GM19025 (cell line): ENCODE measurements around the gene BEST2.

Experiments
- ATAC-seq: cut with Tn5 transposase; IDR thresholded peaks from one replicate; pipeline ENCODE4 v1.9.1; 2021; ENCODE audit warnings: mild to moderate bottlenecking, low read depth, moderate library complexity; ENCODE audit not compliant: unreplicated experiment

The BEST2 gene

DNA sequence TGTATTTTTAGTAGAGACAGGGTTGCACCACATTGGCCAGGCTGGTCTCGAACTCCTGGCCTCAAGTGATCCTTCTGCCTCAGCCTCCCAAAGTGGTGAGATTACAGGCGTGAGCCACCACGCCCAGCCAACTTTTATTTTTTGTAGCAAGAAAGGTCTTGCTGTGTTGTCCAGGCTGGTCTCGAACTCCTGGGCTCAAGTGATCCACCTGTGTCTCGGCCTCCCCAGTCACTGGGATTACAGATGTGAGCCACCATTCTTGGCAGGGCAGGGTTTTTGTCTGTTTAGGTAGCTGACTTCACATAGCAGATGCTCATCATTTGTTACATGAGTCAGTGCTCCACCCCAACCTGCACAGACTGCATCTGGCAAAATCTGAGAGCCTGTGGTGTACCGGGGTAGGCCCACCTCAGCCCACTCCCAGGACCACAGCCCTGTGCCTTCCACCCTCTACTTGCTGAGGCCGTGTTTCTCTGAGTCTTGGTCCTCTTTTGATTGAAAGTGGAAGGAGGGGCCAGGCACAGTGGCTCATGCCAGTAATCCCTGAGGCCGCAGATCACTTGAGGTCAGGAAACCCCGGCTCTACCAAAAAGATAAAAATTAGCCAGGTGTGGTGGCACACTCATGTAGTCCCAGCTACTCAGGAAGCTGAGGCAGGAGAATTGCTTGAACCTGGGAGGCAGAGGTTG, 23.7 kb upstream of the BEST2 start:
- ATAC-seq: no peak

DNA sequence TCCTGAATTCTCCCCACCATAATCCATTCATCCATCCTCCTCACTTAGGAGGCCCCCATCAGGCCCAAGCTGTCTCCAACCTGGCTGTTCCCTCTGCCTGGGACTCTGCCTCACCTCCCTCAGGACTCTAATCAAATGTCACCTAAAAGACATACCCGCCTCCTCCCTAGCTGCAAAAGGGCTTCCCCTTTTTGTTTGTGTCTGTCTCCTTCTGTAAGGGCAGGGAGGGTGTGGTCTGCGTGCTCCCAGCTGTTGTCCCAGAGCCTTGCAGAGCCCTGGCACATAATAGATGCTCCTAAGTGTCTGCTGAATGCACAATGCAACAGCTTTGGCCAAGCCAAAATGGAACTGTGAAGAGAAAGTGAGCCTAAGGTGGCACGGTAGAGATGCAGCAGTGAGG, 21.5 kb upstream of the BEST2 start:
- ATAC-seq: no peak

DNA sequence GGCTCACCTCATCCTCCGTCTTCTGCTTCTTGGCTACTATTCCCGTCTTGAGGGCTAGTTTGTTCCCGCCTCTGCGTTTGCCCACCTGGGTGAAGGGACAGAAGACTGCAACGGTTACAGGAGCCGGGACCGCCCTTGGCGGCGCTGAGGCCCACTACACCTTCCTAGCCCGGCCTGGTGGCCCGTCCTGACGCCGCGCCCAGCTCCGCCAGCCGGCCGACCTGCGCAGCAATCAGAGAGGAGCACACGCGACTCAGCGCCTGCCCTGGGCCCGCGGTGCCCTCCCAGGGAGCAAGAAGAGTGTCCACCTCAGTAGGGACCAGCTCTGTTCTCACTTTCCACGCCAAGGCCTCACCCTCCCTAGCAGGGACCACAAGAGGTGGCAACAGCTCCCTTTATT, 20.3 kb upstream of the BEST2 start:
- no peak for ATAC-seq

DNA sequence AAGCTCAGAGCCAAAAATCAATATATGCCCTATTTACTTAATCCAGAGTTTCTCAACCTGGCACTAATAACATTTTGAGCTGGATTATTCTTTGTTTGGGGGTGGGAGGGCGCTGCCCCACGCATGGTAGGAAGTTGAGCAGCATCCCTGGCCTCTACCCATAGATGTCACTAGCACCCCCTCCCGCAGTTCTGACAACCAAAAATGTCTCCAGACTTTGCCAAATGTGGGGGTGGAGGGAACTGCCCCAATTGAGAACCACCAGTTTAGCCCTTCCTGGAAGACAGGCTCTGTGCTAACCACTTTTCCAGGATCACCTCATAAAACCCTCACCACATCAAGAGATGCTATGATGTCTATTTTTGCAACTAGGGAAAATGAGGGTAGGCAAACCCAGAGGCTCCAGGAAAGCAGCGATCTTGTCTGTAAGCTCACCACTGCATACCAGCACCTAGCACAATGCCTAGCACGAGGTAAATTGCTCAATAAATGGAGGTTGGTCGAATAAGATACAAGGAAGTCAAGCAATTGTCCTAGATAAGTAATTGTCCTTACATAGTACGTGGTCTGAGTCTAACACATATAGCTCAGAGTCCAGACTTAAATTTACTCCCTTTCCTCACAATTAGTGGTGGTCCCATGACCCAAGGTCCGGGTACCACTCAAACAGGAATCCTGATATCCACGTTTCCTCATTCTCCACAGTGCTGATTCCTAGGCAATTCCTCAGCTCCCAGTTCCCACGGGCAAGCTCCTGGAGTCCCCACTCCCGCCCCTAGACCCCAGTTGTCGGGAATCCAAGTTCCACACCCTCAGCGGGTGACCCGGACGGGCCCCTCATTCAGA, 18.0 kb upstream of the BEST2 start:
- ATAC-seq: no peak

DNA sequence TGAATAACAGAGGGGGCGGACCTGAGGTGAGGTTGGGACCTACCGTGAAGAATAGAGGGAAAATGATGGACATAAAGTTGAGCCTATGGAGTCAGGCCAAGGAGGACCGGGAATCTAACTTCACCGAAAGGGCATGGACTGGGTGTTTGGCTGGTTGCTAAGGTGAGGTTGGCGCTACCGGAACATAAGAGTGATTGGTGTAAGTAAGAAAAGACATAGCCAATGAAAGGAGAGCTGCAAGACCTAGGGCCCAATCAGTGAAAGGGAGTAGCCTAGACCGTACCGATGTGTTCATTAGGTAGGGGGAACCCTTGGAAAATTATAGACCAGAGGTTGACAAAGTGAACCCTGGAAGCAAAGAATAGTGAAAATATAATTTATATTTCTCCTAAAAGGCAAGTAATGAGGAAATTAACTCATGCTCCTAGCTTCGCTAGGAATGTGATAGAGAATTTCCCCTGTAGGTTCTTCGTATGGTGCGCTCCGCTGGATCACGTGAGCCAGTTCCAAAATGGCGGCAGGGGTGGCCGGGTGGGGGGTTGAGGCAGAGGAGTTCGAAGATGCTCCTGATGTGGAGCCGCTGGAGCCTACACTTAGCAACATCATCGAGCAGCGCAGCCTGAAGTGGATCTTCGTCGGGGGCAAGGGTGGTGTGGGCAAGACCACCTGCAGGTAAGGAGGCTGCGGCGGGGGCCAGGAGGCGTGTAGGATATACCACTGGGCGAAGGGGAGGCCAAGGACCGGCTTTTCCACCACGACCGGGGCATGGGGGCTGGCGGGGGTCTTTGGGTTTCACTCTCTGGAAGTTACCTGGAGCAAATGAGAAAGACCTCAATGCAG, 14.4 kb upstream of the BEST2 start, which contains the start of gene GET3:
TSS of gene GET3 (plus strand) at position 503 of the 840 bp plus-strand sequence. CDS start at position 512, 9 bp downstream.
- ATAC-seq: peak; percentile 76

DNA sequence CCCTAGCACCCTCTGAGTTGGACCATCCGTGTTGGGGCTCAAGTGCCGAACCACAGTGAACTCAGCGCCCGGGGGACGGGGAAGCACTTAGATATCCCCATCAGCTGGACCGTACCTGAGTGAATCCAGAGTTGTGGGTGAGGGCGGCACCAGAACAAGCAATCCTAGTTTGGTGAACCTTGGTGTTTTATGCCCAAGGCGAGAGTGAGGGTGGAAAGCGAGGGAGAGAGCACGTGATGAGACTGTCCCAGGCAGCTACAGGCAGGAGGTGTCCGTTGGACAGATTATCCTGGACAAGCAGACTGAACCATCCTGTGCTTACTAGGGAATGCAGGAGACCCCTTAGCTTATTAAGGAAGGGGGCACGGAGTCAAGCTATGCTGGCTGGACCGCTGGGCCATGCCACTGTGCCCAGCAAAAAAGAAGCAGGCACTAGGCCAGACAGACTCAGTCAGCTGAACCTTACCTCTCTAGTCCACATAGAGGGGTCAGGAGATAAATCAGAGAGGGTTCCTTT, 13.7 kb upstream of the BEST2 start:
- no peak for ATAC-seq

DNA sequence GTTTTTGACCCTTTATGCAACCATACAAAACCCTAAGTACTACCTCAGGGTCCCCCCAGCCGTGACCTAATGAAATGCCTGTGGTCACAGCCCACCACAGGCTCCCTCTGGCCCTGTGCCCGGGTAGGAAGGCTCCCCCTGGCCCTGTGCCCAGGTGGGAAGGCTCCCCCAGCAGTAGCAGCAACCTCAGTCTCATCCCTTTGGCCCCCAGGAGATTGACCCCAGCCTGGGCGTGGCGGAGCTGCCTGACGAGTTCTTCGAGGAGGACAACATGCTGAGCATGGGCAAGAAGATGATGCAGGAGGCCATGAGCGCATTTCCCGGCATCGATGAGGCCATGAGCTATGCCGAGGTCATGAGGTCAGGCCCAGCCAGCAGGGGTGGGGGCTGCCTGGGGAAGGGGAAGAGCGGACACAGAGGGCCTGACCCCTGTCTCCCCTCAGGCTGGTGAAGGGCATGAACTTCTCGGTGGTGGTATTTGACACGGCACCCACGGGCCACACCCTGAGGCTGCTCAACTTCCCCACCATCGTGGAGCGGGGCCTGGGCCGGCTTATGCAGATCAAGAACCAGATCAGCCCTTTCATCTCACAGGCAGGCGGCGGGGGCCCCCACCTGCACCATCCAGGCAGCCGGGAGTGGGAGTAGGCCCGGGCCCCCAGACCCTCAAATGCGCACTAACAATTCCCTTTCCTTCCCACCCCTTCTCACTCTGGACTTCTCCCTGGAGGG, 6.3 kb upstream of the BEST2 start:
- ATAC-seq: no peak

DNA sequence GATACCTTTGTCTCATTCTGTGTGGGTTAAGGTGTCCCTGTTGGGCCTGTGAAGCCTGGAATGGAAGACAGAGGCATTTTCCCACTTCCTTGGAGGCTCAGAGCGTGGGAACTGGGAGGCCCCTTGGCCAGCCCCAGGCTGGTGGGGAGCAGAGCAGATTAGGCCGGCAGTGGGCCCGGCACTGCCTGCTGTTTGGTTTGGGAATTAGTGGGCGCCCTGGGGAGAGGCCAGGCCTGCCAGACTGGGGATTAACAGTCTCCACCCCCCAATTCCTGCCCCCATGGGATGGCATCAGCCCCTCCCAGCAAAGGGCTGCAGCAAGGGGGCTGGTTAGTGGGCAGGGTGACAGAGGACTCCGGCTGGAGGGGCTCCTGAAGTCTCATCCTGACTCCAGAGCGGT, 3.1 kb upstream of the BEST2 start:
- ATAC-seq: no peak

DNA sequence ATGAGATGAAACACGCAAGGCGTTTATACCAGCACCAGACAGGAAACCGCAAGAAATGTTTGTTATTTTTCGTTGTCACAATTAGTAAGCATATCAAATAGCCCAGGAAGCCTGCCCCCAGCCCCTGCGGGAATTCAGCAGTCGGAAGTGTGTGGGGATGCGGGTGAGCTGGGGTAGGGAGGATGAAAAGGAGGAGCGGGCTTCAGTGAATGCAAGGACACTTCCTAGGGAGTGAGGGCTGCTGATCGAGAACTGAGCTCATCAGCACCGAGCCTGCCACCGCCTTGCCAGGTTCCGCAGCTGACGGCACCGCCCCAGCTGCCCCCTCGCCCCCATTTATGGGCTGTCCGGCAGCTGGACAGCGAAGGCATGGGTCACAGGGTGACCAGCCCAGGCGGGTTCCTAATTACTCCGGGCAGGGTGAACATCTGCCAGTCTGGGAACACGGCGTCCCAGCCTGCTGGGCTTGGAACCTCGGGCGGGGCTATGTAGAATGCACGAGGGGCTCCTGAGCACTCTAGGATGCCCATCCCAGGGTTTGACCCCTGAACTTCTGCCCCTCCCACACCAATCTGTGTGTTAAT, 1.6 kb upstream of the BEST2 start:
- ATAC-seq: no peak

DNA sequence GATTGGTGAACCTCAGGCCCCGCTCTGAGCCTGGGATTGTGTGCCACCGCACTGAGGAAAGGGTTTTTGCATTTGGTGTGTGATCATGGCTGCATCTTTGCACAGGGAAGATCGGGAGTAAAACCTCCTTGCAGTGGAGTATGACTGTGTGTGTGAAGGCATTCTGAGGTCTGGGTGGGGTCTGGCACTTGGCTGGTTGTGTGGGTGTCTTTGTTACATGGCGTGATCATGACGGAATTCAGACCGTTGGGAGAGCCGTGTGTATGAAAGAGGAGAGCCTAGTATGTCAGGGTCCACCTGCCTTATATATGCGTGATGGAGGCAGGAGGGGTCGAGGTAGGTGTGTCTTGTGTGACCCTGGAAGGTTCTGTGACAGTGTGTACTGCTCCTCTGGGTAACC, 740 bp upstream of the BEST2 start:
- no peak for ATAC-seq

DNA sequence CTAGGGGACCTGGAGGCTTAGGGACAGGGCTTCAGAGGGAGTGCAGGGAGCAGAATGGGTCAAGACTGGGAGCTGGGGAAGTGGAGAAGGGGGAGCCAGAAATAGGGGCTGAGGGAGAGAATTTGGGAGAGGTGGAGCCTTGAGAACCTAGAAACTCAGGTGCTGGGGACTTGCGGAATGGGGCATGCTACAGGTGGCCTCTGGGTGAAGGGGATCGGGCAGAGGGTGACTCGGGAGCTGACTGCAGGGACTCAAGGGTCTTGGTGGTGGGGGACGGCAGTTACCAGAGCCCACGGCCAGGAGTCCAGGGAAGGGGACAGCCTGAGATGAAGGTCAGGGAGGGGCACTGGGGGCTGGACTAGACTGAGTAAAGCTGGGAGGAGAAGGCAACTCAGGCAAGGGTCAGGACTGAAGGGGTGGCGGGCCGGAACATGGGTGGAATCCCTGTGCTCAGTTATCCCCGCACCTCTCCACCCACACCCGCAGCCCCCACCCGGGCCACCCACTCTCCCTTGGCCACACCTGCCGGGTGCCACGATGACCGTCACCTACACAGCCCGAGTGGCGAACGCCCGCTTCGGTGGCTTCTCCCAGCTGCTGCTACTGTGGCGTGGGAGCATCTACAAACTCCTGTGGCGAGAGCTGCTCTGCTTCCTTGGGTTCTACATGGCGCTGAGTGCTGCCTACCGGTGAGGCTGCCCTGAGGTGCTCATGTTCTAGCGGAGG, 628 bp downstream of the BEST2 start:
- ATAC-seq: no peak

DNA sequence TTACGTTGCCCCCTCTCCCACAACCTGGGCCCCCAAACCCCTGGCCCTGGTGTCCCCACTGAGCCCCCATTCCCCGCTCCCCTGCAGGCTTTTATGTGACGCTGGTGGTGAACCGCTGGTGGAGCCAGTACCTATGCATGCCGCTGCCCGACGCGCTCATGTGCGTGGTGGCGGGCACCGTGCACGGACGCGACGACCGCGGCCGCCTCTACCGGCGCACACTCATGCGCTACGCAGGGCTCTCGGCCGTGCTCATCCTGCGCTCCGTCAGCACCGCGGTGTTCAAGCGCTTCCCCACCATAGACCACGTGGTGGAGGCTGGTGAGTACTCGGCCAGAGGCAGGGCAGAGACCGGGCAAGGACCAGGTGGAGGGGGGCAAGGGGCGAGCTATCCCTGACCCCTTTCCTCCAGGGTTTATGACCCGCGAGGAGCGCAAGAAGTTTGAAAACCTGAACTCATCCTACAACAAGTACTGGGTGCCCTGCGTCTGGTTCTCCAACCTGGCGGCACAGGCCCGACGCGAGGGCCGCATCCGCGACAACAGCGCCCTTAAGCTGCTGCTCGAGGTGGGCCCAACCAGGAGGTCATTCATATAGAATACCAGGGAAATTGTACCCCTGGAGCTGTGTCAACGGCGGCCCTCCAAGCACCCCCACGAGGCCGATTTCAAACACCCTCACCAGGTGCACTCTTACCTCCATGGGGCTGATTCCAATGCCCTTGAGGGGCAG, 3.0 kb downstream of the BEST2 start:
- ATAC-seq: no peak

DNA sequence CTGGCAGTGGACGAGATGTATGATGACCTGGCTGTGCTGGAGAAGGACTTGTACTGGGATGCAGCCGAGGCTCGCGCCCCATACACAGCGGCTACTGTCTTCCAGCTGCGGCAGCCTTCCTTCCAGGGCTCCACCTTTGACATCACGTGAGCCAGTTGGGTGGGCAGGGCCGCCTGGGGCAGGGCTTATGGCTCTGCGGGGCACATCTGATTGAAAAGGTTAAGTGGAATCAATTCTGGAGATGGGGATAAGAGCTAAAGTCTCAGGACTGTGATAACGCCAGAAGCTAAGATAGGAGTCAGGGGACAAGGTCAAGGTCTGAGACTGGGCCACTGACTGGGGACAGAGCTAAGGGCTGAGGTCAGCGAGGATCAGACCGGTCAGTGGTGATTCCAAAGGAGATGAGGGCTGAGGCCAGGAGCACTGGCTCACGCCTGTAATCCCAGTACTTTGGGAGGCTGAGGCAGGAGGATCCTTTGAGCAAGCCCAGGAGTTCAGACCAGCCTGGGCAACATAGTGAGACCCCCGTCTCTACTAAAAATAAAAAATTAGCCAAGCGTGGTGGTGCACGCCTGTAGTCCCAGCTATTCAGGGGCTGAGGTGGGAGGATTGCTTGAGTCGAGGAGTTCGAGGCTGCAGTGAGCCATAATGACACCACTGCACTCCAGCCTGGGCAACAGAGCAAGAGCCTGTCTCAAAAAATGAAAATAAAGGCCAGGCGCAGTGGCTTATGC, 4.7 kb downstream of the BEST2 start:
- no peak for ATAC-seq

DNA sequence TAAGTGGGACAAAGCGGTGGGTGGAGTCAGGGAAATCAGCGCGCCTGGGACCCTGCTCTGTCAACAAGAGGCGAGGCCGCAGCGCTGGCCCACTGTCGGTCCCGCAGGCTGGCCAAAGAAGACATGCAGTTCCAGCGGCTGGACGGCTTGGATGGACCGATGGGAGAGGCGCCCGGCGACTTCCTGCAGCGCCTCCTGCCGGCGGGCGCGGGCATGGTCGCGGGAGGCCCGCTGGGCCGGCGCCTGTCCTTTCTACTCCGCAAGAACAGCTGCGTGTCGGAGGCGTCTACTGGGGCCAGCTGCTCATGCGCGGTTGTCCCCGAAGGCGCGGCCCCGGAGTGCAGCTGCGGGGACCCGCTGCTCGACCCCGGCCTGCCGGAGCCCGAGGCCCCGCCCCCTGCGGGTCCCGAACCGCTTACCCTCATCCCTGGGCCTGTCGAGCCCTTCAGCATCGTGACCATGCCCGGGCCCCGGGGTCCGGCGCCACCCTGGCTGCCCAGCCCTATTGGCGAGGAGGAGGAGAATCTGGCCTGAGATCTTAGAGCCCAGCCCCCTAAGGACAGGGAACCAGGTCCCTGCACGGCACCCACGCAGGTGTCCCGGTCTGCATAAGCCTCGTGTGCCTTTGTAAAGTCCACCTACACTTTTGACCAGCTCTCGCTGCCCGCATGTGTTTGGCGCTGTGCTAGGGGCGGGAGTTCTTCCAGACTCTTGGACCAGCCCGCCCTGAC, 6.1 kb downstream of the BEST2 start:
- ATAC-seq: no peak

DNA sequence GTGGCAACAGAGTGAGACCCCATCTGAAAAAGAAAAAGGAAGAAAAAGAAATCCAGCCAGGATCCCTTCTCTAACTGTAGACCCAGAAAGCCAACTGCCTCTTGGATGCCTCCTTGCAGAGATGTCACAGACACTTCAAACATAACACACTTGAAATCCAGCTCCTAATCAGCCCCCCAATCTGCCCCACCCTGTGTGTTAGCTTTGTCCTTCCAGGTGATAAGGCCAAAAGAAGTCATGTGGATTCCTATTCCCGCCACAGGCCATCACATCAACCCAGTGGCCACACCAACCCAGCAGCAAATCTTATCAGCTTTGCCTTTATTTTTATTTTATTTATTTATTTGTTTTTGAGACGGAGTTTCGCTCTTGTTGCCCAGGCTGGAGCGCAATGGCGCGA, 8.1 kb downstream of the BEST2 start:
- ATAC-seq: no peak

DNA sequence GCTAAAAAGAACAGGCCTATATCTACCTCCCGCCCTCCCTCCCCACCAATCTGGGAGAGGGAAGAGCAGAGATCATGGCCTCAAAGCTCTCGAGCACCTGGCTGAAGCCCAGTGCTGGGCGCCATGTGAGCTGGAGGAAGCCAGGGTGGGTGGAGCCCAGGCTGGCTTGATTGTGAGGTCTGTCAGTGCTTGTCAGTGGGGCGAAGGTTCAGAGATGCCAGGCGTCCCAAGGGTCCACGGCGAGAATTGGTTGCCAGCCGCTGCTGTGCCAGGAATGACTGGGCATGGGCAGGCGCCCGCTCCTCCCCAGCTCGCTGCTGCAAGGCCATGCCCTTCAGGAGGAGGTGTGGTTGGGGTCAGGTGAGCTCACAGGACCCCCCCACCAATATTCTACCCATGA, 11.5 kb downstream of the BEST2 start:
- ATAC-seq: no peak

DNA sequence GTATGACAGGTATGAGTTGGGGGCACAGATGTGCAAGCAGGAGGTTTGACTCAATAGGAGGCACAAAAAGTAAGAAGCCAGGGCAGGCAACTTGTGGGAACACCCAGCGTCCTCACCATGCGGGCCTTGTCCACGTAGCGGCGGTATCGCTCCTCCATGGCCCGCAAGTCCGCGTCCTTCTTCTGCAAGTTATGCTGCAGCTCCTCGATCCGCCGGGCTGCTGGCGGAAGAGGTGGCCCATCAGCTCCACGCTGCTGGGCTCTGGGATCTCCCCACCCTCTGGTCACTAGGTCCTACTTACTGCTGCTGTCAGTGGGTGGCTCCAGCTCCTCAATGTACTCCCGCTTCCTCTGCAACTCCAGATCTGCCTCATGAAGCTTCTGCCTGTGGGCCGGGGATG, 13.1 kb downstream of the BEST2 start:
- no peak for ATAC-seq
